ENCODE results near the gene AMBRA1. TPM values are rescaled to one million over a fixed set of nuclear protein-coding genes. Genes with fewer than 3 reads are reported as not detected.

The AMBRA1 gene
- total RNA-seq, 1 donor from 2014 or later, result 25.1 TPM

GRCh38 chr11:46350695-46351094 is 243.1 kb downstream of the AMBRA1 start:
- H3K27me3 Mint-ChIP-seq (ENCODE audit: low read depth), result no peaks in the 10 kb centered on the region
- no peak overlapping the region for H3K4me3 Mint-ChIP-seq (ENCODE audit: unreplicated experiment)
- no peak for TF ChIP-seq CTCF (IDR thresholded peaks at IDR 0.05)
- no peaks in the 10 kb centered on the region for H3K9me3 Mint-ChIP-seq (ENCODE audit: low read depth)
- DNase-seq (ENCODE audit: low spot score), result no peak
- no peaks in the 10 kb centered on the region for H3K36me3 Mint-ChIP-seq (ENCODE audit: low read depth)
- H3K27ac Mint-ChIP-seq (ENCODE audit: unreplicated experiment), result no peak overlapping the region
- peaks cover 32% of the 10 kb centered on the region for H3K4me1 Mint-ChIP-seq (ENCODE audit: low read depth)

GRCh38 chr11:46348566-46349401 is 245.0 kb downstream of the AMBRA1 start:
- Mint-ChIP-seq H3K9me3 (ENCODE audit: low read depth) (no peaks in the 10 kb centered on the region), H3K27ac (ENCODE audit: unreplicated experiment) (no peak overlapping the region), H3K27me3 (ENCODE audit: low read depth) (no peaks in the 10 kb centered on the region), H3K4me1 (ENCODE audit: low read depth) (peaks cover 32% of the 10 kb centered on the region), H3K4me3 (ENCODE audit: unreplicated experiment) (peak overlapping the region; percentile 71), H3K36me3 (ENCODE audit: low read depth) (no peaks in the 10 kb centered on the region)
- no peak for TF ChIP-seq CTCF (IDR thresholded peaks at IDR 0.05)
- no peak for DNase-seq (ENCODE audit: low spot score)

- TF ChIP-seq CTCF (IDR thresholded peaks at IDR 0.05), result no peak
- no peak for DNase-seq (ENCODE audit: low spot score)
- peaks cover 32% of the 10 kb centered on the region for H3K4me1 Mint-ChIP-seq (ENCODE audit: low read depth)
- peak overlapping the region; percentile 71 for H3K4me3 Mint-ChIP-seq (ENCODE audit: unreplicated experiment)
- H3K9me3 Mint-ChIP-seq (ENCODE audit: low read depth), result no peaks in the 10 kb centered on the region
- no peak overlapping the region for H3K27ac Mint-ChIP-seq (ENCODE audit: unreplicated experiment)
- H3K36me3 Mint-ChIP-seq (ENCODE audit: low read depth), result no peaks in the 10 kb centered on the region
- H3K27me3 Mint-ChIP-seq (ENCODE audit: low read depth), result no peaks in the 10 kb centered on the region
Observed at GRCh38 chr11:46347637-46348311, 246.0 kb downstream of the AMBRA1 start.

- no peaks in the 10 kb centered on the region for H3K27me3 Mint-ChIP-seq (ENCODE audit: low read depth)
- peak within 1 kb of the TSS; percentile 14 for H3K27ac Mint-ChIP-seq (ENCODE audit: unreplicated experiment)
- H3K9me3 Mint-ChIP-seq (ENCODE audit: low read depth), result no peaks in the 10 kb centered on the region
- H3K4me3 Mint-ChIP-seq (ENCODE audit: unreplicated experiment), result peak within 1 kb of the TSS; percentile 71
- DNase-seq (ENCODE audit: low spot score), result no peak
- peaks cover 36% of the 10 kb centered on the region for H3K4me1 Mint-ChIP-seq (ENCODE audit: low read depth)
- peak; percentile 81 for TF ChIP-seq CTCF (IDR thresholded peaks at IDR 0.05)
- H3K36me3 Mint-ChIP-seq (ENCODE audit: low read depth), result no peaks in the 10 kb centered on the region
Observed at GRCh38 chr11:46346886-46347636, 246.8 kb downstream of the AMBRA1 start, which contains the start of gene DGKZ. DGKZ (plus strand) TSS chr11:46347463; CDS start chr11:46347660, 197 bp downstream.

Small RNA genes within 50 kb of the gene (microRNA-seq; reads per million reads assigned to microRNA genes)
- not detected for gene MIR3160-1 (ENCODE audit: borderline number of aligned reads)
- gene MIR3160-2 (ENCODE audit: borderline number of aligned reads), result not detected
- gene MIR4688 (ENCODE audit: borderline number of aligned reads), result not detected

Other genes starting within 250 kb of the AMBRA1 start
- 41.9 to 47.4 TPM (median 46.8 TPM) in 3 replicates for gene DGKZ, start 246.6 kb downstream of the AMBRA1 start, total RNA-seq
- 49.9 to 127 TPM (median 124 TPM) in 3 replicates for gene MDK, start 212.4 kb downstream of the AMBRA1 start, total RNA-seq
- 0.38 to 0.42 TPM in 2 of 3 replicates, not detected in the other for gene CHRM4, start 202.2 kb downstream of the AMBRA1 start, total RNA-seq
- 4.3 to 7.3 TPM (median 5.3 TPM) in 3 replicates for gene HARBI1, start 23.2 kb upstream of the AMBRA1 start, total RNA-seq
- 60.6 to 76.0 TPM (median 67.1 TPM) in 3 replicates for gene ATG13, start 23.5 kb upstream of the AMBRA1 start, total RNA-seq
- 109 to 163 TPM (median 155 TPM) in 3 replicates for gene ARHGAP1, start 106.6 kb upstream of the AMBRA1 start, total RNA-seq
- 12.3 to 15.5 TPM (median 14.6 TPM) in 3 replicates for gene ZNF408, start 107.0 kb upstream of the AMBRA1 start, total RNA-seq
- 0.25 TPM in 1 of 3 replicates, not detected in the others for gene F2, start 125.2 kb upstream of the AMBRA1 start, total RNA-seq

Measured in chondrocyte (in vitro differentiated cells).